GM12878 (cell line): ENCODE data around the gene PFN3. TPM values are rescaled to one million over a fixed set of nuclear protein-coding genes. Genes with fewer than 3 reads are reported as not detected.
A peak's percentile ranks its signal among the peaks of the same experiment; 100 is the strongest.

Experiments
- ATAC-seq: fragments of 200-7000 bp; cut with Tn5 transposase; 3 replicates; pipeline ENCODE4 v1.9.1; 2020; ENCODE audit warnings: mild to moderate bottlenecking, moderate library complexity
- BruUV-seq: library from RNA; stranded (reverse); fragments of 400-500 nt; replicated peaks from 2 replicates; lab custom pipeline; 2021; lab: Mats Ljungman, UMichigan
- CTCF ChIA-PET: fragments of 300-600 bp; sonication (Branson Sonifier 250); formaldehyde crosslinking; extraction: SDS; loops from one replicate; lab custom pipeline; 2021; ENCODE audit warnings: inconsistent platforms; lab: Yijun Ruan, JAX
- POLR2A ChIA-PET: fragments of 350-600 bp; formaldehyde crosslinking; extraction: SDS; loops from one replicate; lab custom pipeline; 2021; ENCODE audit warnings: inconsistent platforms; lab: Charles Lee
- RAD21 ChIA-PET: fragments of 300-600 bp; sonication (Branson Sonifier 250); formaldehyde crosslinking; loops from one replicate; lab custom pipeline; 2023; ENCODE audit warnings: antibody characterized with exemption; ENCODE audit not compliant: unreplicated experiment; lab: Charles Lee
- SMC1A ChIA-PET: fragments of 300-600 bp; sonication (Branson Sonifier 250); formaldehyde crosslinking; loops from one replicate; lab custom pipeline; 2023; ENCODE audit not compliant: unreplicated experiment, uncharacterized antibody; lab: Charles Lee
- DNase-seq: peaks from one replicate; pipeline ENCODE4 v3.0.0-alpha.2; 2011; ENCODE audit warnings: low read depth, low spot score
- FAIRE-seq: peaks from 3 replicates; lab custom pipeline; 2011; peaks lifted over from hg19 to GRCh38; lab: Jason Lieb, UNC
- H2AFZ ChIP-seq: 2 replicates; pipeline ENCODE4 v1.6.0; 2011; ENCODE audit warnings: low read depth, low read length, control low read depth; ENCODE audit not compliant: control insufficient read depth
- H3K27ac ChIP-seq: 2 replicates; pipeline ENCODE4 v1.5.1; 2011; ENCODE audit warnings: control low read depth; ENCODE audit not compliant: control insufficient read depth, insufficient read depth
- H3K27me3 ChIP-seq, 2 experiments: replicated peaks in 1 of 2; 2 replicates each; pipeline versions ENCODE4 v1.6.0 to v1.6.1; 2011; ENCODE audit warnings: low read length in 1 of 2; ENCODE audit not compliant: control insufficient read depth in 2 of 2, insufficient read depth in 2 of 2
- H3K36me3 ChIP-seq, 2 experiments: 2 replicates each; pipeline ENCODE4 v1.5.1; 2011; ENCODE audit warnings: low read length in 1 of 2; ENCODE audit not compliant: control insufficient read depth in 2 of 2, insufficient read depth in 2 of 2
- H3K4me1 ChIP-seq: 2 replicates; pipeline ENCODE4 v1.6.1; 2011; ENCODE audit warnings: mild to moderate bottlenecking, low read length, moderate library complexity, mixed read lengths; ENCODE audit not compliant: control insufficient read depth, insufficient read depth
- H3K4me2 ChIP-seq: 2 replicates; pipeline ENCODE4 v1.6.0; 2011; ENCODE audit warnings: control low read depth; ENCODE audit not compliant: control insufficient read depth, insufficient read depth
- H3K4me3 ChIP-seq: fragments of 200-600 bp; sonication (generic); 2 replicates; pipeline ENCODE4 v1.5.1; 2016
- H3K79me2 ChIP-seq: 2 replicates; pipeline ENCODE4 v1.6.0; 2011; ENCODE audit warnings: low read length; ENCODE audit not compliant: control insufficient read depth, insufficient read depth
- H3K9ac ChIP-seq: 2 replicates; pipeline ENCODE4 v1.8.0; 2011; ENCODE audit warnings: low read length, control low read depth, mixed read lengths; ENCODE audit not compliant: control insufficient read depth, insufficient read depth
- H3K9me3 ChIP-seq: replicated peaks from 3 replicates; pipeline ENCODE4 v1.5.1; 2011; ENCODE audit warnings: mild to moderate bottlenecking, low read length; ENCODE audit not compliant: control insufficient read depth, insufficient read depth
- H4K20me1 ChIP-seq: 2 replicates; pipeline ENCODE4 v1.6.0; 2011; ENCODE audit not compliant: control insufficient read depth, insufficient read depth
- POLR2A ChIP-seq: IDR thresholded peaks from 2 replicates; pipeline ENCODE4 v1.6.1; 2011; ENCODE audit warnings: low read depth, mild to moderate bottlenecking, low read length
- POLR2AphosphoS5 ChIP-seq: IDR thresholded peaks from 2 replicates; pipeline ENCODE4 v1.6.1; 2011; ENCODE audit warnings: mild to moderate bottlenecking, low read length, inconsistent platforms
- WGBS: methylation state at CpG from one replicate; pipeline ENCODE4 v1.1.6; 2016; ENCODE audit warnings: low lambda C conversion rate; ENCODE audit not compliant: insufficient replicate concordance, insufficient coverage; ENCODE audit errors: missing lambda C conversion rate; 5-methylcytosine and 5-hydroxymethylcytosine counted together
- in situ Hi-C: fragments of 300-500 bp; cut with MboI; formaldehyde crosslinking; loops from 9 replicates; pipeline ENCODE4 v1.14.3; 2018; ENCODE audit warnings: mixed read lengths
- intact Hi-C: fragments of 100-400 bp; cut with micrococcal nuclease; formaldehyde crosslinking; loops from one replicate; pipeline ENCODE4 v1.14.2; 2022; ENCODE audit not compliant: unreplicated experiment
- polyA plus RNA-seq, 11 experiments: library from polyadenylated mRNA; depleted of rRNA in 4 of 11; unstranded in 6 of 11; stranded (reverse) in 5 of 11; fragments of >200 nt; fragmentation: Nextera tagmentation in 4 of 11; fragmentation: Illumina TruSeq in 1 of 11; extraction: Ambion mirVana in 4 of 11; extraction: Trizol in 1 of 11; gene quantifications; 1 replicate in 1 of 11; 2 replicates in 10 of 11; pipeline versions ENCODE4 v1.2.1 to v1.2.3, GENCODE V29; 2011 to 2016; ENCODE audit warnings: inconsistent platforms in 2 of 11, missing spikeins in 2 of 11, low read depth in 1 of 11
- total RNA-seq, 4 experiments: library from RNA; depleted of rRNA in 3 of 4; stranded (reverse); fragments of >200 nt in 3 of 4; fragmentation: Illumina TruSeq in 1 of 4; extraction: Trizol in 1 of 4; gene quantifications; 2 replicates each; pipeline versions ENCODE4 v1.2.1 to v1.2.3, GENCODE V29; 2013 to 2021
- TF ChIP-seq, protein P1 (sequence below): IDR thresholded peaks from 2 replicates; pipeline ENCODE4 v1.6.1; 2012; ENCODE audit warnings: improper control_type of control experiment, low read depth, low read length; ENCODE audit not compliant: insufficient replicate concordance

The PFN3 gene
- total and polyA plus RNA-seq, 10 of the 15 experiments (the other 5 are each of a cell fraction or from before 2014, with no cell fraction given): not detected

DNA sequence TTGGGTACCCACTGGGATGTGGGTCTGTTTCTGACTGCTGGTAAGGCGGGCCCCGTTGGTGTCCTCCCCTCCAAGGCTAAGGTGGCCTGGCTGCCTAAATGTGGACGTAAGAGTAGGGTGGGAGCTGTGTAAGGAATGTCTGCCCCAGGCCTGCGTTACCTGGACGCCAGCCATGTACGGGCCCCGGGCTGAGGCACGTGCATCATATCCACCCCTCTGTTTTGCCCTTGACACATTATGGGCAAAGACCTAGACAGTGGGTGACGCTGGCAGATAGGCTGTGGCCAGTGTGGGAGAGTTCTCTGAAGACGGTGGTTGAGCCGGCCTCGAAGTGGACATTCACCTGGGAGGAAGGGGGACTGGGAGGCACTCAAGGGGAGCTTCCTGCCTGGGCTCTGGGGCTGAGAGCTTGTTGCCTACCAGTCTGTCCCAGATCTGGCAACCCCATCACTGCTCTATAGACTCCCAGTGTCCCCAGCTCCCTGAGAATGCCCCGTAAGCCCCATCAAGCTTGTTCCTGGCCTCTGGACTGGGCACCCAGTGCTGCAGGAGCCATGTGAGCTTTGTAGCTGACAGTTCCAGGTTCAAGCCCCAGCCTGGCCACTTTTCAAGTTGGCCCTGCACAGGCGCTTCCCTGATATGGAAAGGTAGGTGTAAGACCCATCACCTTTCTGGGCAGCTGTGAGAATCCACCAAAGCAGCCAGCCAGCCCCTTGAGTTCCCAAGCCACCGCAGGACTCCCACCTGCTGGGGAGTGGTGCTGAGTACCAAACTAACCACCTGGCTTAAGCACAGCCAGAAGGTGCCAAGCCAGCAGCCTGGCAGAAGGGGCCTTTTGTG lies 42.9 kb upstream of the PFN3 start:
- no peak overlapping the region for H3K9ac ChIP-seq

More for the DNA sequence above, 42.9 kb upstream of the PFN3 start:
- ATAC-seq: no peak
- Histone ChIP-seq H3K4me2 (no peak overlapping the region), H3K27me3 (no peaks in the 10 kb centered on the region), H3K4me3 (no peak overlapping the region), H3K9me3 (no peaks in the 10 kb centered on the region), H3K27ac (no peak overlapping the region), H3K79me2 (peaks cover 8% of the 10 kb centered on the region), H2AFZ (no peak overlapping the region), H3K36me3 (peaks cover 4 to 12% of the 10 kb centered on the region in 2 experiments; a peak in 3 of 4 replicates), H3K4me1 (peaks cover 32% of the 10 kb centered on the region), H4K20me1 (no peaks in the 10 kb centered on the region)
- RAD21 ChIA-PET: interaction anchor here (0.6 to 13.5 kb wide), 6 partner anchors 12 to 125 kb away, joined by 3 to 291 read pairs (median 14); partner anchors contain the start of gene GRK6
- FAIRE-seq: no peak
- intact Hi-C loops (no loop called here), in situ Hi-C loops (no loop called here)
- no TSS peak for BruUV-seq
- DNase-seq: no peak
- 90% methylated on average over 15 of the region's 15 CpGs for WGBS
- TF ChIP-seq POLR2AphosphoS5 (peak; percentile 4; the same call in 1 of the 2 replicates), POLR2A (peak; percentile 14)
- TF ChIP-seq, protein P1, sequence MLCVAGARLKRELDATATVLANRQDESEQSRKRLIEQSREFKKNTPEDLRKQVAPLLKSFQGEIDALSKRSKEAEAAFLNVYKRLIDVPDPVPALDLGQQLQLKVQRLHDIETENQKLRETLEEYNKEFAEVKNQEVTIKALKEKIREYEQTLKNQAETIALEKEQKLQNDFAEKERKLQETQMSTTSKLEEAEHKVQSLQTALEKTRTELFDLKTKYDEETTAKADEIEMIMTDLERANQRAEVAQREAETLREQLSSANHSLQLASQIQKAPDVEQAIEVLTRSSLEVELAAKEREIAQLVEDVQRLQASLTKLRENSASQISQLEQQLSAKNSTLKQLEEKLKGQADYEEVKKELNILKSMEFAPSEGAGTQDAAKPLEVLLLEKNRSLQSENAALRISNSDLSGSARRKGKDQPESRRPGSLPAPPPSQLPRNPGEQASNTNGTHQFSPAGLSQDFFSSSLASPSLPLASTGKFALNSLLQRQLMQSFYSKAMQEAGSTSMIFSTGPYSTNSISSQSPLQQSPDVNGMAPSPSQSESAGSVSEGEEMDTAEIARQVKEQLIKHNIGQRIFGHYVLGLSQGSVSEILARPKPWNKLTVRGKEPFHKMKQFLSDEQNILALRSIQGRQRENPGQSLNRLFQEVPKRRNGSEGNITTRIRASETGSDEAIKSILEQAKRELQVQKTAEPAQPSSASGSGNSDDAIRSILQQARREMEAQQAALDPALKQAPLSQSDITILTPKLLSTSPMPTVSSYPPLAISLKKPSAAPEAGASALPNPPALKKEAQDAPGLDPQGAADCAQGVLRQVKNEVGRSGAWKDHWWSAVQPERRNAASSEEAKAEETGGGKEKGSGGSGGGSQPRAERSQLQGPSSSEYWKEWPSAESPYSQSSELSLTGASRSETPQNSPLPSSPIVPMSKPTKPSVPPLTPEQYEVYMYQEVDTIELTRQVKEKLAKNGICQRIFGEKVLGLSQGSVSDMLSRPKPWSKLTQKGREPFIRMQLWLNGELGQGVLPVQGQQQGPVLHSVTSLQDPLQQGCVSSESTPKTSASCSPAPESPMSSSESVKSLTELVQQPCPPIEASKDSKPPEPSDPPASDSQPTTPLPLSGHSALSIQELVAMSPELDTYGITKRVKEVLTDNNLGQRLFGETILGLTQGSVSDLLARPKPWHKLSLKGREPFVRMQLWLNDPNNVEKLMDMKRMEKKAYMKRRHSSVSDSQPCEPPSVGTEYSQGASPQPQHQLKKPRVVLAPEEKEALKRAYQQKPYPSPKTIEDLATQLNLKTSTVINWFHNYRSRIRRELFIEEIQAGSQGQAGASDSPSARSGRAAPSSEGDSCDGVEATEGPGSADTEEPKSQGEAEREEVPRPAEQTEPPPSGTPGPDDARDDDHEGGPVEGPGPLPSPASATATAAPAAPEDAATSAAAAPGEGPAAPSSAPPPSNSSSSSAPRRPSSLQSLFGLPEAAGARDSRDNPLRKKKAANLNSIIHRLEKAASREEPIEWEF: no peak
- SMC1A ChIA-PET: interaction anchor here (2.7 to 7.4 kb wide), 3 partner anchors 12 to 59 kb away, joined by 10 to 105 read pairs (median 73); partner anchors contain the start of gene PFN3
- POLR2A ChIA-PET: interaction anchor here (1.0 to 13.6 kb wide), 6 partner anchors 11 to 39 kb away, joined by 3 to 358 read pairs (median 12); partner anchors contain the start of genes F12 and GRK6
- CTCF ChIA-PET: interaction anchor here (0.8 to 16.4 kb wide), 7 partner anchors 11 to 58 kb away, joined by 3 to 391 read pairs (median 11); partner anchors contain the start of genes GRK6 and PFN3
